GM15510 (cell line): ENCODE measurements around the gene PTPRA.

Experiments used
- POLR2A ChIP-seq: IDR thresholded peaks from 3 replicates; pipeline ENCODE4 v1.6.1; 2011; ENCODE audit warnings: borderline replicate concordance; ENCODE audit not compliant: insufficient read length; ENCODE audit errors: extremely low read depth

PTPRA gene

GRCh38 chr20:2873010-2873746 is at the start of gene PTPRA:
Gene PTPRA, plus strand, starts transcription at chr20:2873481. Its CDS starts 90,797 bp downstream, at chr20:2964278.
- TF ChIP-seq POLR2A, result peak; percentile 99

- no peak for TF ChIP-seq POLR2A
Observed at GRCh38 chr20:2825761-2826160, 47.5 kb upstream of the PTPRA start.

GRCh38 chr20:2826655-2827054 is 46.6 kb upstream of the PTPRA start:
- no peak for TF ChIP-seq POLR2A

- TF ChIP-seq POLR2A, result no peak
Observed at GRCh38 chr20:2829376-2829775, 43.9 kb upstream of the PTPRA start.

- no peak for TF ChIP-seq POLR2A
Observed at GRCh38 chr20:2833761-2834160, 39.5 kb upstream of the PTPRA start.

- TF ChIP-seq POLR2A, result no peak
Observed at GRCh38 chr20:2834401-2835110, 38.7 kb upstream of the PTPRA start.

GRCh38 chr20:2835331-2835796 is 37.9 kb upstream of the PTPRA start:
- TF ChIP-seq POLR2A, result no peak

- no peak for TF ChIP-seq POLR2A
Observed at GRCh38 chr20:2836035-2836434, 37.2 kb upstream of the PTPRA start.

GRCh38 chr20:2837221-2837960 is 35.9 kb upstream of the PTPRA start:
- no peak for TF ChIP-seq POLR2A

GRCh38 chr20:2838170-2838797 is 35.0 kb upstream of the PTPRA start:
- no peak for TF ChIP-seq POLR2A

GRCh38 chr20:2838847-2839671 is 34.2 kb upstream of the PTPRA start:
- no peak for TF ChIP-seq POLR2A

GRCh38 chr20:2839732-2840137 is 33.5 kb upstream of the PTPRA start:
- no peak for TF ChIP-seq POLR2A

- peak; percentile 82 for TF ChIP-seq POLR2A
Observed at GRCh38 chr20:2840138-2840966, 32.9 kb upstream of the PTPRA start, which contains the start of the genes PCED1A and VPS16. Gene PCED1A, minus strand, starts transcription at chr20:2840655. Its CDS starts 743 bp downstream, at chr20:2839912. Gene VPS16, plus strand, starts transcription at chr20:2840745. Its CDS starts 30 bp downstream, at chr20:2840775.
